ENCODE results near the gene DIAPH2. TPM values are rescaled to one million over a fixed set of nuclear protein-coding genes. Genes with fewer than 3 reads are reported as not detected.

DIAPH2 gene
- polyA plus RNA-seq, 4 donors = 7.0 to 8.3 (median 7.7) TPM

DNA sequence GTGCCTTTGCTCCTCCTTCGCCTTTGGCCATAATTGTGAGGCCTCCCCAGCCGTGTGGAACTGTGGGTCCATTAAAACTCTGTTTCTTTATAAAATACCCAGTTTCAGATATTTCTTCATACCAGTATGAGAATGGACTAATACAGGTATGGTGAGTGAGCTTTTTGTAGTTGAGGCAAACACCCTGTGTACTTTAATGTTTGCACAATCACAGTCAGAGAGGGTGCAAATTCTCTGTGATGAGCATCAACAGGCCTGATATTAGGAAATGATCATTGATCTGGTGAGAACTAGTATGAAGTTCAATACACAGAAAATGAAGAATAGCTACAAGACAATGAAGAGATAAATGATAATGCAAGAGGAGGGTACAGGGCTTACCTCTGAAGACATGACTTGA, 943.7 kb downstream of the DIAPH2 start:
- no peak for DNase-seq (ENCODE audit: low read depth in 4 of 4, low spot score in 2 of 4)

DNA sequence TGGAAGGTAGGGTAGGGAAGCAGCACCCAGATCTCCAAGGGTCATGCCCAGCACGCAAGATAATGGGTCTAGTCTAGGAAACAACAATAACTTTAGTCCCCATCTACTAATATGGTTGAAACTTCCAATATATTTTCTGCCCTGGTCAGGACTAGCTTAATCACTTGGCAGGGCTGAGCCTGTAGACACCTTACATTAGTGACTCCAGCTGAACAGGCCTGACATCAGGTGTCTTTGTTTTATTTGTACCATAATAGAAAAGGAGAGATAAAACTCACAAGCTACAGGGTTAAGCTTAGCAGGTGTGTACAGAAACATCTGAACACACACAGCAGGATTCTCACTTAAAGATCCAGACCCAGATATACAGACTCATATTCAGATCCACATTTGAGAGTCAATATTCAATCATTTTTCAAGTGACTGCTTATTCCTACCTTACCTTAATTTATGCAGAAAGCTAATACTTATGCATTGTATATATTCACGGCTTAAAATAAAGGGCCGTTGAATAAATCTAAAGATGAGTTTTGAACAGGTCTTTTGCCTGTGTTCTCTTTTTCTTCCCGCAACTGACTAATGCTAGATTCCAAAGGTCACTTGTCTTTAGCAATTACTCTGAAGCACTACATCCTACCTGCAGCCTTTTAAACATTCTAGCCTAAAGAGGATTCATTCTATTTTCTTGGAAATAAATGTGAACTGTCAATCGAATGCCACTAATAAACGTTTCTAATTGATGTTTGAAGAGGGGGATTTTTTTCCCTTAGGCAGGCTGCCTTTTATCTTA, 944.4 kb downstream of the DIAPH2 start:
- DNase-seq (ENCODE audit: low read depth in 4 of 4, low spot score in 2 of 4) = no peak

DNA sequence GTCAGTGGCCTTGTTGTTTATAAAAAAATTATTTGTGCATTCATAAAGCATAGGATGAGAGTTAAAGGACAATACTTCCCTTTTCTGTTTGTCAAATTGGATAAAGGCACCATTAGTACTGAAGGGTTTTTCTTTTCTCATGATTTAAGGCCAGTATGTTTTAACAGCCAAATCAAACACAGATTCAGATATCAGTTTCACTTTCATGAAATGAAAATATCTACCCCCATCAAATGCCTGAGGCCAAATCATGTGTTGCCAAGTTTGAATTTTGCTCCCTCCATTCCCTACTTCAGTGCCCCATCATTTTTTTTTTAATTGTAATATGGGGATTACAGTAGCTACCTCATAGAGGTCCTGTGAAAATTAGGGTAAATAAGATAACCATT, 944.9 kb downstream of the DIAPH2 start:
- no peak for DNase-seq (ENCODE audit: low read depth in 4 of 4, low spot score in 2 of 4)

DNA sequence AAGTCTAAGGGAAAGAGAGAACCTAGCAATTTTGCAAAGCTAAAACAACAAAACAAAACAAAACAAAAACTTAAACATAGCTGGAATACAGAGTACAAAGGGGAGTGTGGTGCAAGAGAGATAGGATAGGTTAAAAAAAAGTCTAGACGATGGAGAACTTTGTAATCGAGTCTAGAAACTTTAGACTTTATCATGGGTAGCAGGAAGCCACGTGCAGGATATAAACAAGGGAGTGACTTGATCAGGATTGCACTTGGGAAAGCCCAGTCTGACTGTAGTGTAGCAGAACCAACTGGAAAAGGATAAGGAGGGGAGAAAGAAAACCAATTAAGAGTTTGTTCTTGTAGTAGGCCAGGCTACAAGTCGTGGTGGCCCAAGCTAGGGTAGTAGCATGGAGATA, 949.2 kb downstream of the DIAPH2 start:
- DNase-seq (ENCODE audit: low read depth in 4 of 4, low spot score in 2 of 4) = no peak

DNA sequence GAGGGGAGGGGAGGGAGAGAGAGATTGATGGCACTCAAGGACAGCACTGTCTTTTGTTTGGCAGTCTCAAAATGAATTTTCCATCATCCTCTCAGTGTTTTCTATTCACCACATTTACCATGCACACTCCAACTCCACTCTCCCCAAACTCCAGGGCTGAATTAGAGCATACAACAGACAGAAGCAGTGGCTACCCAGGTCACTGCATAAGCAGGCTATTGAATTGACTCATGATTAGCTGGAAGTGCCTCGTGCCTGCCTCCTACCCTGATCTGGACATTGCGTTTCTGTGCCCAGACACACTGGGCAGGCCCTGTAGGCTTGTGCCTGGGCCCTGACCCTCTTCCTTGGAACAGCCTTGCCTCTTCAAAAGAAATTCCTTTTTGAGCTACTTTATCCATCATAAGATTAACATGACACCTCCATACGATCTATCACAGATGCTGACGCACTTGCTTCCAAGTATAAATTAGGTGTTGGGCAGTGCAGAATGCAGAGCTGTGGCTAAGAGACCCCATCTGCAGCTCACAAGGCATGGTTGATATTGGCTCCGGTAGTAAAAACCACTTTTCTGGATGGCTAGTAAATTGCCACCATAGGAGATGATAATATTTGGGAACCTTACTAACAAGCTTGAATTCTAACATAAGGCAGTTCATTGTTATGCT, 952.0 kb downstream of the DIAPH2 start:
- no peak for DNase-seq (ENCODE audit: low read depth in 4 of 4, low spot score in 2 of 4)

DNA sequence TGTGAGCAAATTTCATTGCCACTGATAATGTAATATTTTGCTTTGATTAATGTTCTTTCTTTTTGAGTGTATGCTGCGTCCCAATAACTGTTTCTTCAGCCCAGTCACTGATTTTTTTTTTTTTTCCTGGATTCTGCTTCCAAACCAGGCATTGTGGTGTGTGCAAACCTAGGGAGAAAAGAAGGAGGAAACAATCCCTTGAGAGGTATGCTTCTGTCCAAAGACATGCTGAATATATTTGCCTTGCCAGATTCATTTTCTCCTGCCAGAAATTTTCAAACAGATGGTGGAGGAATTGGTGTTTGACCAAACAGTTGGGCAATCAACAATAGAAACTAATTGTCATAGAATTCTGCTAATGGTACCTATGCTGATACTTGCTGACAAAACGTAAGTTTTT, 952.6 kb downstream of the DIAPH2 start:
- DNase-seq (ENCODE audit: low read depth in 4 of 4, low spot score in 2 of 4) = no peak

DNA sequence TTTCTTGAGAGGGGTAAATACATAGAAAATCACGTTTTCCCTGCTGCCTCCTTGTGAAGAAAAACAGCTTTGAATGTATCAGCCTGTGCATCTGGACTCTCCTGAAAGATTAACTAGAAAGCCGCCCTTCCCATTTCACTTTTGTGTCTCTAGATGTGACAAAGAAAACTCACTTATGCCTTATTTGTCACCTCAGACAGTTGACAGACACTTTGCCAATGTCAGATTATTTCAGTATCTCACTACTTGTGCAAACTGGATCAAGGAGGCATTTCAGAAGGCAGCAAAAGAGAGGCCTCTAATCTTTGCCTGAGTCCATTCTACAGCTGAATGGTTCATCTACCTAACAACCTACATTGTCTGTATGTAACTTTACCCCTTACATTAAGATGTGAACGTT, 954.0 kb downstream of the DIAPH2 start:
- no peak for DNase-seq (ENCODE audit: low read depth in 4 of 4, low spot score in 2 of 4)

DNA sequence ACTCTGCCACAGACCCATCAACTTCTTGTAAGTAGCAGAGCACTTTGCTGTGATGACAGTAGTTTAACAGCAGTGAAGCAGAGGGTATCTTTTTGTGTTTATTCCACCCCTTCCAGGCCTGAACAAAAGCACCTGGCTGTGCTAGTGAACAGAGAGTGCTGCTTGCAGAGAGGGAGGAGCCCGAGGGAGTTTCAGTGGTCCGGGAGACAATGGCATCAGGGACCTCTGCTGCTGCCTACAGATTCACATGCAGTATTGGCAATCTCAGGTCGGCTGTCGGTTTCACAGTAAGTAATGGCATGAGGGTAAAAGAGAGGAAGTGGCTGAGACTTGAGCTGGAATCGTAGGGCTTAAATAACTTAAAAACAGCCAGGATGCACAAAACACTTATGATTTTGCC, 954.9 kb downstream of the DIAPH2 start:
- DNase-seq (ENCODE audit: low read depth in 4 of 4, low spot score in 2 of 4) = no peak

Other genes with a start within 250 kb of the DIAPH2 start
- under 1 TPM in 2 of 4 donors, not detected in 2; 0.13 to 0.16 TPM for gene RPA4, start 199.1 kb downstream of the DIAPH2 start, polyA plus RNA-seq (ENCODE audit: insufficient read length in 4 of 4)

Measured in left renal cortex interstitium (tissue), 4 donors.